ENCODE data around the gene AFAP1. TPM values are rescaled to one million over a fixed set of nuclear protein-coding genes. Genes with fewer than 3 reads are reported as not detected.

Gene AFAP1
- polyA plus RNA-seq, 1 donor (not counting 4 experiments of a cell fraction or from before 2014, with no cell fraction given) = 7.6 TPM

- dilution Hi-C loops (cut with MboI; ENCODE audit: extremely low pct_ligation_motif_present, low sequenced_read_pairs) = no loop called here
- FAIRE-seq = no peak
Measured at GRCh38 chr4:7721984-7722551, 217.6 kb downstream of the AFAP1 start.

GRCh38 chr4:7719354-7720174 is 220.1 kb downstream of the AFAP1 start:
- Histone ChIP-seq H3K4me3 (ENCODE audit: control insufficient read depth in 2 of 3, extremely low read depth in 1 of 3, insufficient read depth in 2 of 3, low read depth in 1 of 3, low read length in 3 of 3) (no peak overlapping the region), H3K9me1 (ENCODE audit: control insufficient read depth, extremely low read depth, insufficient read depth, low read length) (no peaks in the 10 kb centered on the region), H3K36me3 (ENCODE audit: control insufficient read depth in 2 of 2, extremely low read depth in 1 of 2, insufficient read depth in 2 of 2, low read length in 2 of 2) (no peaks in the 10 kb centered on the region), H3K27ac (ENCODE audit: control insufficient read depth, insufficient read depth, low read length) (no peak overlapping the region), H3K9me3 (ENCODE audit: control insufficient read depth, low read depth, low read length) (no peaks in the 10 kb centered on the region), H3K9ac (ENCODE audit: control insufficient read depth, extremely low read depth, insufficient read depth, low read length) (no peak overlapping the region), H3K4me2 (ENCODE audit: control insufficient read depth, extremely low read depth, insufficient read depth, low read depth, low read length) (no peak overlapping the region), H4K20me1 (ENCODE audit: control insufficient read depth, extremely low read depth, insufficient read depth, low read length) (no peaks in the 10 kb centered on the region), H2AFZ (ENCODE audit: control insufficient read depth, low read length) (no peak overlapping the region), H3K27me3 (ENCODE audit: control insufficient read depth, extremely low read depth, insufficient read depth, low read length) (peaks cover 4% of the 10 kb centered on the region), H3K79me2 (ENCODE audit: control insufficient read depth, insufficient read depth, low read length) (no peaks in the 10 kb centered on the region), H3K4me1 (ENCODE audit: control insufficient read depth, extremely low read depth, insufficient read depth, low read length) (no peaks in the 10 kb centered on the region)
- FAIRE-seq = no peak
- peak in 2 of 3 experiments; percentile 69 to 88 for TF ChIP-seq CTCF (optimal IDR thresholded peaks at IDR 0.05 in 1 of 3, IDR thresholded peaks at IDR 0.05 in 1 of 3, conservative IDR thresholded peaks at IDR 0.05 in 1 of 3; ENCODE audit: extremely low read depth in 1 of 3, insufficient read depth in 2 of 3, low read length in 3 of 3)
- no peak for TF ChIP-seq EZH2 (IDR thresholded peaks at IDR 0.05; ENCODE audit: low read length)
- dilution Hi-C loops (cut with MboI; ENCODE audit: extremely low pct_ligation_motif_present, low sequenced_read_pairs) = no loop called here
- DNase-seq (ENCODE audit: low read depth, low spot score) = no peak

More at GRCh38 chr4:7721984-7722551, 217.6 kb downstream of the AFAP1 start:
- peak in 1 of 3 experiments; percentile 17 for TF ChIP-seq CTCF (optimal IDR thresholded peaks at IDR 0.05 in 1 of 3, IDR thresholded peaks at IDR 0.05 in 1 of 3, conservative IDR thresholded peaks at IDR 0.05 in 1 of 3; ENCODE audit: extremely low read depth in 1 of 3, insufficient read depth in 2 of 3, low read length in 3 of 3)
- no peak for TF ChIP-seq EZH2 (IDR thresholded peaks at IDR 0.05; ENCODE audit: low read length)
- Histone ChIP-seq H4K20me1 (ENCODE audit: control insufficient read depth, extremely low read depth, insufficient read depth, low read length) (no peaks in the 10 kb centered on the region), H3K4me3 (ENCODE audit: control insufficient read depth in 2 of 3, extremely low read depth in 1 of 3, insufficient read depth in 2 of 3, low read depth in 1 of 3, low read length in 3 of 3) (no peak overlapping the region), H3K27ac (ENCODE audit: control insufficient read depth, insufficient read depth, low read length) (no peak overlapping the region), H3K27me3 (ENCODE audit: control insufficient read depth, extremely low read depth, insufficient read depth, low read length) (peaks cover 4% of the 10 kb centered on the region), H3K4me2 (ENCODE audit: control insufficient read depth, extremely low read depth, insufficient read depth, low read depth, low read length) (no peak overlapping the region), H2AFZ (ENCODE audit: control insufficient read depth, low read length) (no peak overlapping the region), H3K9ac (ENCODE audit: control insufficient read depth, extremely low read depth, insufficient read depth, low read length) (no peak overlapping the region), H3K9me1 (ENCODE audit: control insufficient read depth, extremely low read depth, insufficient read depth, low read length) (no peaks in the 10 kb centered on the region), H3K9me3 (ENCODE audit: control insufficient read depth, low read depth, low read length) (no peaks in the 10 kb centered on the region), H3K79me2 (ENCODE audit: control insufficient read depth, insufficient read depth, low read length) (no peaks in the 10 kb centered on the region), H3K4me1 (ENCODE audit: control insufficient read depth, extremely low read depth, insufficient read depth, low read length) (no peaks in the 10 kb centered on the region), H3K36me3 (ENCODE audit: control insufficient read depth in 2 of 2, extremely low read depth in 1 of 2, insufficient read depth in 2 of 2, low read length in 2 of 2) (no peaks in the 10 kb centered on the region)
- no peak for DNase-seq (ENCODE audit: low read depth, low spot score)
